Peyer's patch (tissue), 4 donors: Measurements from ENCODE around the gene GCN1.

ENCODE experiments used
- CTCF ChIP-seq, 6 experiments: fragments of 450-650 bp in 4 of 6; fragments of 200-600 bp in 2 of 6; sonication (generic) in 1 of 6; IDR thresholded peaks; one replicate each; pipeline ENCODE4 v1.5.1; 2017 to 2019; ENCODE audit warnings: antibody characterized with exemption in 6 of 6, mild to moderate bottlenecking in 3 of 6, moderate library complexity in 1 of 6
- POLR2A ChIP-seq, 2 donors: fragments of 450-650 bp; IDR thresholded peaks; one replicate each; pipeline ENCODE4 v1.5.1; 2017; ENCODE audit warnings: antibody characterized with exemption in 2 of 2, mild to moderate bottlenecking in 2 of 2, moderate library complexity in 2 of 2

- TF ChIP-seq POLR2A (IDR thresholded peaks at IDR 0.05) (no peak), CTCF (IDR thresholded peaks at IDR 0.05) (no peak)
These were observed 20.8 kb upstream of the GCN1 start for GRCh38 chr12:120215357-120215735.
